WERI-Rb-1 (cell line): ENCODE results near the gene ISX.

Source experiments
- DNase-seq: peaks from one replicate; pipeline ENCODE4 v3.0.0-alpha.2; 2020
- H3K27ac ChIP-seq: fragments of 250-450 bp; sonication (Bioruptor Pico); 2 replicates; pipeline ENCODE4 v1.5.1; 2020; ENCODE audit warnings: mild to moderate bottlenecking, moderate library complexity
- H3K27me3 ChIP-seq: fragments of 250-450 bp; sonication (Bioruptor Pico); 2 replicates; pipeline ENCODE4 v1.5.1; 2021; ENCODE audit warnings: mild to moderate bottlenecking, low read depth, moderate library complexity; ENCODE audit not compliant: insufficient read depth, severe bottlenecking
- H3K36me3 ChIP-seq: fragments of 250-450 bp; sonication (Bioruptor Pico); 2 replicates; pipeline ENCODE4 v1.5.1; 2020; ENCODE audit warnings: mild to moderate bottlenecking, moderate library complexity
- H3K4me3 ChIP-seq: 2 replicates; pipeline ENCODE4 v1.5.1; 2011; ENCODE audit warnings: low read depth, mild to moderate bottlenecking, control low read depth, low read length
- H3K9me3 ChIP-seq: fragments of 250-450 bp; sonication (Bioruptor Pico); 2 replicates; pipeline ENCODE4 v1.5.1; 2021; ENCODE audit warnings: mild to moderate bottlenecking, moderate library complexity; ENCODE audit not compliant: severe bottlenecking
- CTCF ChIP-seq: IDR thresholded peaks from 2 replicates; pipeline ENCODE4 v1.5.1; 2011; ENCODE audit warnings: low read depth, mild to moderate bottlenecking, control low read depth, inconsistent platforms, low read length

The ISX gene

DNA sequence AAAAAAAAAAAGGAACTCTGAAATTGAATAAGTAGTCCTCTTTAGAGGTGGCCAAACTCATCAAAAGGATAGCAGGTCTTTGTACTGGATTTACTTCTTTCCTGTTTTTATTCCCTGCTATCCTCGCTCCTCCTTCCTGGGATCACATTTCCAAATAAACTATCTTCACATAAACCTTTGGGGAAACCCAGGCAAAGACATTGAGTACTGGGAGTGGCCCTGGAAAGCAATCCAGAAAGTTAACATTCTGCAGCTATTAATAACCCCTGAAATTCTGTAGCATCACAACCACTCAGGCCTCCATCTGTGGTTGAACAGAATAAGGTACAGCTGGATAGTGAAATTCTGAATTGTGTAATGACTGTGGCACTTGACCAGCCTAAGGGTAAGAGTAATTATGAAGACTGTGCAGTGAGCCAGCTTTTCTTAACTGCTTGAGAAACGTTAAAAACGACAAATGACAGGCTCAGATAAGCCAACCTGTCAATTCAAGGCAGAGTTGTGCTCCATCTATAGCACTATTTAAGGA, 58.8 kb downstream of the ISX start:
- Histone ChIP-seq H3K4me3 (no peak overlapping the region), H3K27me3 (no peaks in the 10 kb centered on the region), H3K27ac (no peak overlapping the region), H3K9me3 (no peaks in the 10 kb centered on the region), H3K36me3 (no peaks in the 10 kb centered on the region)
- DNase-seq = no peak
- TF ChIP-seq CTCF = no peak

DNA sequence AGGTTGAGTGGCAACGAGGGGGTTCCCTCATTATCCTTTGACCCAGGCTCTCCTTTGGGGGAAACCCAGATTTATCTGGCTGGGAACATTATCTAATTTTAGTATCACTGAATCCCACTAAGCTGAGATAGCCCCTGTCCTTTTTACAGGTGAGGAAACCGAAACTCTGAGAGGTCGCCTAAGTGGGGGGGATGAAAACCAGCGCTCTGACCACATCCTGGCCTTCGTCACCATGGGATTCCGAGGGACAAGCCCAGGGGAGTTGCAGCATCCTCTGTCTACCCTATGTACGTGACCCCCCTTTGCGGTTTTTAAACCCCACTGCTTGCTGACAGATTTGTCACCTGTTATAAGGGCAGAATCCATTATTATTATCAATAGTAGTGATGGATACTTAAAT, 61.0 kb downstream of the ISX start:
- DNase-seq = no peak
- H3K4me3 ChIP-seq = no peak overlapping the region
- no peaks in the 10 kb centered on the region for H3K9me3 ChIP-seq
- H3K36me3 ChIP-seq = no peaks in the 10 kb centered on the region
- no peaks in the 10 kb centered on the region for H3K27me3 ChIP-seq
- H3K27ac ChIP-seq = no peak overlapping the region
- no peak for TF ChIP-seq CTCF

DNA sequence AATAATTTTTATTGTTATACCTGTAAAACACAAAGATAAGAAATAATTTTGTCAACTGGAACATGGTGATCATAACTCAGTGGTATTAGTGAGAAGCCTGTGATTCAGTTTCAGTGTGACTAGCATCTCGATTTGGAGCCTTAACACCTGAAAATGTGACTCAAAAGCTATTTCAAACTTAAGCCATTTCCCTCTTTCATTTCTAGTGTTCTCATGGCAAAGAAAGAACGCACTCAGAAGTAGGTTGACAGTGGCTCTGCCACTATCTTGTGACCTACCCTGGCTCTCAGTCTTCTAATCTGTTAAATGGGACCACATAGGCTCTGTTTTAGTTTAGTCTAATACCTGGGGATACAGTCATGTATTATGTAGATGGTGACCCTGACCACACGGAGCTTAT, 62.7 kb downstream of the ISX start:
- H3K27me3 ChIP-seq = no peaks in the 10 kb centered on the region
- no peaks in the 10 kb centered on the region for H3K9me3 ChIP-seq
- H3K36me3 ChIP-seq = no peaks in the 10 kb centered on the region
- H3K27ac ChIP-seq = no peak overlapping the region
- no peak for TF ChIP-seq CTCF
- DNase-seq = no peak
- no peak overlapping the region for H3K4me3 ChIP-seq

DNA sequence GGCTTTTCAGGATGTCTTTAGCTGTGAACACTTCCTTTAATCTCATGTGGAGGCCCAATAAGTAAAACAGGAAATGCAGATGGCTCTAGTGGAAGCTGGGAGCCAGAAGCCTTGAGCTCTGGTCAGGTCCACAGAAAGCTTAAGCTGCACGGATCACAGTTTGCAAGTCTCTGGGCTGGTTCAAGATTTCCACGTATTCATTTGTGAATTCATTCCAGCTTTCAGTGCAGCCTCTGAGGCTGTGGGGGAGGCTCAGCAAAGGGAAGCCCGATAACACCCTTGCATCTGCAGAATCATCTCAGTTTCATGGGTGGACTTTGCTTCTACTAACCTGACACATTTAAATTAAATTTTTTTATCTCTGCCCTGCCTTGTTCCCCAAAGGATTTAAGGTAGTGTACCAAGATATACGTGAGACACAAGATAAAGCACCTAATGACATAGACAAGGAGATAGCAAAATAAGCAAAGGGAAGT, 65.6 kb downstream of the ISX start:
- H3K36me3 ChIP-seq = no peaks in the 10 kb centered on the region
- peak overlapping the region; percentile 9 for H3K4me3 ChIP-seq
- peak; percentile 67 for DNase-seq
- H3K27ac ChIP-seq = peak overlapping the region; percentile 73
- TF ChIP-seq CTCF = no peak
- H3K9me3 ChIP-seq = no peaks in the 10 kb centered on the region
- no peaks in the 10 kb centered on the region for H3K27me3 ChIP-seq

- Histone ChIP-seq H3K36me3 (no peaks in the 10 kb centered on the region), H3K27ac (peak overlapping the region; percentile 73), H3K27me3 (no peaks in the 10 kb centered on the region), H3K4me3 (no peak overlapping the region), H3K9me3 (no peaks in the 10 kb centered on the region)
- DNase-seq = no peak
- TF ChIP-seq CTCF = no peak
These were observed 66.6 kb downstream of the ISX start for GRCh38 chr22:35132568-35132967.
